ENCODE measurements around the gene MAP3K14. TPM values are rescaled to one million over a fixed set of nuclear protein-coding genes. Genes with fewer than 3 reads are reported as not detected.
A peak's percentile ranks its signal among the peaks of the same experiment; 100 is the strongest.

Gene MAP3K14
- total RNA-seq, 1 experiment from 2014 or later: 7.8 TPM

DNA sequence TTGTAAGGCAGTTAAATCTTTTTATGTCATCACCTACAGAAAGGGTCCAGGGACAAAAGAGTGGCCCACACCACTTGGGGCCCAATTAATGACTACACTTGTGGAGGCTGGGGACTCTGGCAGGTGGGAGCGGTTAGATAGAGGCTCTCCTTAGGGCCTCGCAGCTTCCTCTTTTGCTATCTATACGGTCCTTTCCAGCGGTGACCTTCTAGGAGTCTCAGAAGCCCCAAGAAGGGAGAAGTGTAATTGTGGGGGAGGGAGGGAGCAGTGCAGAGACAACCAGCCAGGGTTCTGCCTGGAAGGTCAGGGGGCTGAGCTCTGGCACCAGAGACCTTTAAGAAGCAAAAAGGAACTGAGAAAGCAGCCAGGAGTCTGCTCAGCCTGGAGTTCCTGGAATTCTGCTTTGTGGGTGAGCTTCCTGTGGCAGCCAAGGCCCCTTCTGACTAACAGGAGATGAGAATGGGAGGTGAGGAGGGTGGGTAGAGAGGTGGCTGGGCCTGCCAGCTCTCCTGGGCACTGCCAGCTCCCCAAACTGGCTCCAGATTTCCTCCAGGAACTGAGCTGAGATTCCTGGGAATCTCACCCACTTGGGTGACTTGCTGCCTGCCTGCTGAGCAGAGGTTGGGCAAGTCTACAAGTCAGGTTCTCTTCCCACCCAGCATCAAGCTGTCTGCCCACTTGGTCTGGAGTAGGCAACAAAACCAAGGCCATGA lies 16.3 kb upstream of the MAP3K14 start:
- H3K9me3 Mint-ChIP-seq: no peaks in the 10 kb centered on the region; a peak in 1 of 5 replicates
- H3K27ac Mint-ChIP-seq: no peak overlapping the region; a peak in 1 of 7 replicates

More for the DNA sequence above, 16.3 kb upstream of the MAP3K14 start:
- H2BK12ac ChIP-seq (ENCODE audit: insufficient read length, low read depth, low read length): no peak overlapping the region
- H3K14ac ChIP-seq (ENCODE audit: insufficient read depth, low read length): no peak overlapping the region
- no peak overlapping the region for H3K4ac ChIP-seq (ENCODE audit: low read depth, low read length)
- no peak overlapping the region for H4K5ac ChIP-seq (ENCODE audit: insufficient read length, low read depth, low read length)
- no CpG with 5 or more reads among the region's 4 CpGs for WGBS (ENCODE audit: extremely low coverage, insufficient read length, low lambda C conversion rate)
- no peaks in the 10 kb centered on the region for H3K79me2 ChIP-seq (ENCODE audit: insufficient read depth, low read length)
- no peaks in the 10 kb centered on the region for H3K9me3 ChIP-seq (ENCODE audit: control insufficient read depth, low read depth, low read length)
- H4K20me1 ChIP-seq (ENCODE audit: control insufficient read depth, insufficient read depth, insufficient read length): no peaks in the 10 kb centered on the region
- no peak overlapping the region for H3K27ac ChIP-seq (ENCODE audit: insufficient read length, low read depth, low read length)
- H4K91ac ChIP-seq (ENCODE audit: insufficient read length, low read depth, low read length): no peak overlapping the region
- no peaks in the 10 kb centered on the region for H3K4me1 ChIP-seq (ENCODE audit: insufficient read depth, low read length)
- no peaks in the 10 kb centered on the region for H3K79me1 ChIP-seq (ENCODE audit: insufficient read depth, low read depth, low read length, poor library complexity, severe bottlenecking)
- Mint-ChIP-seq H3K4me3 (no peak overlapping the region), H3K36me3 (ENCODE audit: insufficient read depth in 1 of 3, low read depth in 3 of 3) (no peaks in the 10 kb centered on the region), H3K27me3 (ENCODE audit: low read depth) (peaks cover 35% of the 10 kb centered on the region), H3K4me1 (peaks cover 23 to 27% of the 10 kb centered on the region in 2 experiments)
- H3T11ph ChIP-seq (ENCODE audit: low read length): no peak overlapping the region
- DNase-seq: peak; percentile 40
- H2AK5ac ChIP-seq (ENCODE audit: insufficient read length, low read length): no peak overlapping the region
- no peak overlapping the region for H2BK15ac ChIP-seq (ENCODE audit: low read depth, low read length)
- H3K27me3 ChIP-seq (ENCODE audit: insufficient read depth, low read length): peaks cover 6% of the 10 kb centered on the region; the same call in 1 of the 2 replicates
- no peak overlapping the region for H2BK5ac ChIP-seq (ENCODE audit: insufficient read length, low read length)
- H3K9ac ChIP-seq (ENCODE audit: extremely low read depth, insufficient read length, low read length): no peak overlapping the region
- no peak overlapping the region for H4K8ac ChIP-seq (replicated peaks; ENCODE audit: insufficient read length, low read depth, low read length)
- no peak overlapping the region for H3K4me2 ChIP-seq (ENCODE audit: insufficient read depth, insufficient read length, low read length)
- no peak overlapping the region for H2AFZ ChIP-seq (ENCODE audit: low read length)
- no peak overlapping the region for H3K23ac ChIP-seq (ENCODE audit: insufficient read length, low read depth, low read length)
- H3K56ac ChIP-seq (ENCODE audit: insufficient read length, low read depth, low read length): no peak overlapping the region
- no peak overlapping the region for H3K18ac ChIP-seq (ENCODE audit: insufficient read length, low read depth, low read length)
- no peak overlapping the region for H2BK120ac ChIP-seq (ENCODE audit: low read depth, low read length, poor library complexity, severe bottlenecking)
- H2BK20ac ChIP-seq (ENCODE audit: low read depth, low read length, poor library complexity, severe bottlenecking): no peak overlapping the region
- TF ChIP-seq, protein P1, sequence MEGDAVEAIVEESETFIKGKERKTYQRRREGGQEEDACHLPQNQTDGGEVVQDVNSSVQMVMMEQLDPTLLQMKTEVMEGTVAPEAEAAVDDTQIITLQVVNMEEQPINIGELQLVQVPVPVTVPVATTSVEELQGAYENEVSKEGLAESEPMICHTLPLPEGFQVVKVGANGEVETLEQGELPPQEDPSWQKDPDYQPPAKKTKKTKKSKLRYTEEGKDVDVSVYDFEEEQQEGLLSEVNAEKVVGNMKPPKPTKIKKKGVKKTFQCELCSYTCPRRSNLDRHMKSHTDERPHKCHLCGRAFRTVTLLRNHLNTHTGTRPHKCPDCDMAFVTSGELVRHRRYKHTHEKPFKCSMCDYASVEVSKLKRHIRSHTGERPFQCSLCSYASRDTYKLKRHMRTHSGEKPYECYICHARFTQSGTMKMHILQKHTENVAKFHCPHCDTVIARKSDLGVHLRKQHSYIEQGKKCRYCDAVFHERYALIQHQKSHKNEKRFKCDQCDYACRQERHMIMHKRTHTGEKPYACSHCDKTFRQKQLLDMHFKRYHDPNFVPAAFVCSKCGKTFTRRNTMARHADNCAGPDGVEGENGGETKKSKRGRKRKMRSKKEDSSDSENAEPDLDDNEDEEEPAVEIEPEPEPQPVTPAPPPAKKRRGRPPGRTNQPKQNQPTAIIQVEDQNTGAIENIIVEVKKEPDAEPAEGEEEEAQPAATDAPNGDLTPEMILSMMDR (conservative IDR thresholded peaks at IDR 0.05): no peak
- no peaks in the 10 kb centered on the region for H3K23me2 ChIP-seq (ENCODE audit: insufficient read length, low read depth, low read length, poor library complexity, severe bottlenecking)
